Measurements from ENCODE around the gene CDCA3. TPM values are rescaled to one million over a fixed set of nuclear protein-coding genes. Genes with fewer than 3 reads are reported as not detected.
A peak's percentile ranks its signal among the peaks of the same experiment; 100 is the strongest.

CDCA3 gene
- total and polyA plus RNA-seq, 2 experiments from 2014 or later: 47.4 to 75.6 TPM

GRCh38 chr12:6854036-6854435 lies 3.0 kb upstream of the CDCA3 start:
- H2AFZ ChIP-seq: no peak overlapping the region
- peaks cover 25% of the 10 kb centered on the region for H3K36me3 ChIP-seq (ENCODE audit: insufficient read depth)
- Mint-ChIP-seq H3K27me3 (ENCODE audit: insufficient read depth, low read depth, poor library complexity) (peaks cover 25% of the 10 kb centered on the region), H3K27ac (peak overlapping the region; percentile 91), H3K4me3 (peak overlapping the region; percentile 95), H3K36me3 (ENCODE audit: low read depth) (peaks cover 52% of the 10 kb centered on the region), H3K9me3 (no peaks in the 10 kb centered on the region), H3K4me1 (peaks cover 15% of the 10 kb centered on the region)
- no peaks in the 10 kb centered on the region for H3K27me3 ChIP-seq (ENCODE audit: insufficient read depth)
- H3K79me2 ChIP-seq (replicated peaks; ENCODE audit: insufficient read depth): peaks cover 41% of the 10 kb centered on the region
- no peak for DNase-seq (ENCODE audit: low spot score)
- TF ChIP-seq REST (IDR thresholded peaks at IDR 0.05; ENCODE audit: unreplicated experiment) (no peak), CREB1 (CRISPR knock-in tag; IDR thresholded peaks at IDR 0.05; ENCODE audit: low read depth) (no peak), POLR2AphosphoS5 (IDR thresholded peaks at IDR 0.05; ENCODE audit: low read depth) (no peak), EZH2phosphoT487 (IDR thresholded peaks at IDR 0.05; ENCODE audit: unreplicated experiment) (no peak), JUNB (IDR thresholded peaks at IDR 0.05; ENCODE audit: unreplicated experiment) (no peak), ZNF462 (CRISPR knock-in tag; IDR thresholded peaks at IDR 0.05) (no peak), ETS1 (IDR thresholded peaks at IDR 0.05) (no peak), EZH2 (IDR thresholded peaks at IDR 0.05; ENCODE audit: low read depth, unreplicated experiment) (no peak)
- H3K4me1 ChIP-seq (ENCODE audit: insufficient read depth): peaks cover 19% of the 10 kb centered on the region
- no peak overlapping the region for H3K27ac ChIP-seq (ENCODE audit: low read depth)
- no peak for ATAC-seq
- H3K9me2 ChIP-seq (ENCODE audit: insufficient read depth): no peaks in the 10 kb centered on the region
- H3F3A ChIP-seq (replicated peaks; ENCODE audit: low read depth): peaks cover 11% of the 10 kb centered on the region; the same call in 1 of the 2 replicates
- 0 out of 2 replicates have a peak overlapping the region, but pooled peaks have one; percentile 83 for H3K4me2 ChIP-seq
- peaks cover 4% of the 10 kb centered on the region; the same call in 1 of the 2 replicates for H4K20me1 ChIP-seq (replicated peaks; ENCODE audit: insufficient read depth)
- no peak overlapping the region for H3K4me3 ChIP-seq

Data from GM23338 (cell line).